BJ (cell line): ENCODE results near the gene ITPKC. TPM values are rescaled to one million over a fixed set of nuclear protein-coding genes. Genes with fewer than 3 reads are reported as not detected.

Experiments used
- CTCF ChIA-PET: fragments of 350-600 bp; formaldehyde crosslinking; extraction: SDS; loops from one replicate; lab custom pipeline; 2021; ENCODE audit warnings: antibody characterized with exemption, inconsistent platforms; lab: Yijun Ruan, JAX
- POLR2A ChIA-PET: fragments of 300-600 bp; sonication (Branson Sonifier 250); formaldehyde crosslinking; extraction: SDS; loops from one replicate; lab custom pipeline; 2021; ENCODE audit warnings: antibody characterized with exemption; lab: Charles Lee
- DNase-seq: peaks from one replicate; pipeline ENCODE4 v3.0.0-alpha.2; 2011; ENCODE audit warnings: low read depth
- H3K27me3 ChIP-seq: 2 replicates; pipeline ENCODE4 v1.6.0; 2011; ENCODE audit warnings: low read length; ENCODE audit not compliant: control insufficient read depth, insufficient read depth
- H3K36me3 ChIP-seq: 2 replicates; pipeline ENCODE4 v1.5.1; 2011; ENCODE audit warnings: low read length; ENCODE audit not compliant: control insufficient read depth, insufficient read depth
- H3K4me3 ChIP-seq: 2 replicates; pipeline ENCODE4 v1.5.1; 2011; ENCODE audit warnings: low read depth, mild to moderate bottlenecking, control low read depth, low read length
- CTCF ChIP-seq: IDR thresholded peaks from 2 replicates; pipeline ENCODE4 v1.5.1; 2011; ENCODE audit warnings: low read depth, mild to moderate bottlenecking, control low read depth, inconsistent platforms, low read length, moderate library complexity; ENCODE audit not compliant: insufficient read depth
- polyA plus RNA-seq: library from polyadenylated mRNA; depleted of rRNA; stranded (reverse); fragments of >200 nt; gene quantifications from 2 replicates; pipeline ENCODE4 v1.2.3, GENCODE V29; 2011

Gene ITPKC
- polyA plus RNA-seq, 1 experiment = 11.9 TPM

GRCh38 chr19:40686882-40687524 is 29.9 kb upstream of the ITPKC start:
- Histone ChIP-seq H3K4me3 (no peak overlapping the region), H3K27me3 (no peaks in the 10 kb centered on the region), H3K36me3 (peaks cover 30% of the 10 kb centered on the region)
- no peak for TF ChIP-seq CTCF
- POLR2A ChIA-PET = no interaction called here
- DNase-seq = no peak
- CTCF ChIA-PET = interaction anchor here (2.6 kb wide), 1 partner anchor 24 kb away, joined by 10 read pairs; no protein-coding TSS in a partner anchor

DNA sequence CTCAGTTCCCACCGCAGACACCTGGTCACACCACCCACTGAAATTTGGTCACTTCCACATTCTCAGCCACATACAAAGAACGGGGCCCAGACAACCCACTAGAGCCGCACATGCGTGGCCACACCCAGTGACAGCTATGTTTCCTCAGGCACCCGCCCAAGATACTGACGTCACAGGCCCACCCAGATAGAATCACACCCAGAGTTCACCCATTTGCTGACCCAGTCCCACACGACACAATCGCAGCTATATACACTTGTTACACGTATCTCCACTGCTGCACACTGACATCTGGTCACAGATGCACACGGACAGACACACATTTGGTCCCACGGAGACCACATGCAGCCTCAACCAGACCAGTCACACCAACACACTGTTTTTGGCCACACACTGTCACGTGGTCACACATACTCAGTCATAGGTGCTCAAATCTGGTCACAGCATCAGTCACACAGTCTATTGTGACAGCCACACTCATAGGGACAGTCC is 29.3 kb upstream of the ITPKC start:
- POLR2A ChIA-PET = no interaction called here
- peak; percentile 62 for DNase-seq
- H3K4me3 ChIP-seq = peak overlapping the region; percentile 3; the same call in 1 of the 2 replicates
- TF ChIP-seq CTCF = no peak
- CTCF ChIA-PET = interaction anchor here (2.6 kb wide), 1 partner anchor 24 kb away, joined by 10 read pairs; no protein-coding TSS in a partner anchor
- H3K27me3 ChIP-seq = no peaks in the 10 kb centered on the region
- H3K36me3 ChIP-seq = peaks cover 27% of the 10 kb centered on the region

- TF ChIP-seq CTCF = no peak
- ChIA-PET POLR2A (no interaction called here), CTCF (interaction anchor here (0.7 to 1.1 kb wide), 2 partner anchors 25 to 119 kb away, joined by 3 to 4 read pairs; no protein-coding TSS in a partner anchor)
- peaks cover 25% of the 10 kb centered on the region for H3K36me3 ChIP-seq
- H3K27me3 ChIP-seq = no peaks in the 10 kb centered on the region
- no peak for DNase-seq
- peak overlapping the region; percentile 61 for H3K4me3 ChIP-seq
Observed at GRCh38 chr19:40688309-40688708, 28.6 kb upstream of the ITPKC start.

- Histone ChIP-seq H3K4me3 (peak overlapping the region; percentile 61), H3K27me3 (no peaks in the 10 kb centered on the region), H3K36me3 (peaks cover 24% of the 10 kb centered on the region)
- ChIA-PET CTCF (interaction anchor here (1.1 kb wide), 1 partner anchor 26 kb away, joined by 4 read pairs; no protein-coding TSS in a partner anchor), POLR2A (interaction anchor here (0.6 kb wide), 2 partner anchors 27 to 42 kb away, joined by 4 read pairs; partner anchors contain the start of gene COQ8B)
- DNase-seq = no peak
- no peak for TF ChIP-seq CTCF
Observed at GRCh38 chr19:40688987-40689338, 27.9 kb upstream of the ITPKC start.

- H3K4me3 ChIP-seq = peak overlapping the region; percentile 61
- POLR2A ChIA-PET = interaction anchor here (0.6 kb wide), 2 partner anchors 27 to 43 kb away, joined by 4 read pairs; partner anchors contain the start of gene COQ8B
- DNase-seq = no peak
- TF ChIP-seq CTCF = no peak
- H3K36me3 ChIP-seq = peaks cover 25% of the 10 kb centered on the region
- no peaks in the 10 kb centered on the region for H3K27me3 ChIP-seq
- CTCF ChIA-PET = no interaction called here
Observed at GRCh38 chr19:40689339-40690049, 27.4 kb upstream of the ITPKC start.
